Ecto neural progenitor cell (in vitro differentiated cells): ENCODE measurements around the gene FBF1.
"Not testable (repeated sequence)": the region's sequence is repeated elsewhere in the genome, so short reads cannot be mapped to it uniquely, and the experiment has no call there.

Source experiments
- DNase-seq: peaks from one replicate; pipeline ENCODE4 v3.0.0-alpha.2; 2018; ENCODE audit warnings: low spot score

FBF1 gene

DNA sequence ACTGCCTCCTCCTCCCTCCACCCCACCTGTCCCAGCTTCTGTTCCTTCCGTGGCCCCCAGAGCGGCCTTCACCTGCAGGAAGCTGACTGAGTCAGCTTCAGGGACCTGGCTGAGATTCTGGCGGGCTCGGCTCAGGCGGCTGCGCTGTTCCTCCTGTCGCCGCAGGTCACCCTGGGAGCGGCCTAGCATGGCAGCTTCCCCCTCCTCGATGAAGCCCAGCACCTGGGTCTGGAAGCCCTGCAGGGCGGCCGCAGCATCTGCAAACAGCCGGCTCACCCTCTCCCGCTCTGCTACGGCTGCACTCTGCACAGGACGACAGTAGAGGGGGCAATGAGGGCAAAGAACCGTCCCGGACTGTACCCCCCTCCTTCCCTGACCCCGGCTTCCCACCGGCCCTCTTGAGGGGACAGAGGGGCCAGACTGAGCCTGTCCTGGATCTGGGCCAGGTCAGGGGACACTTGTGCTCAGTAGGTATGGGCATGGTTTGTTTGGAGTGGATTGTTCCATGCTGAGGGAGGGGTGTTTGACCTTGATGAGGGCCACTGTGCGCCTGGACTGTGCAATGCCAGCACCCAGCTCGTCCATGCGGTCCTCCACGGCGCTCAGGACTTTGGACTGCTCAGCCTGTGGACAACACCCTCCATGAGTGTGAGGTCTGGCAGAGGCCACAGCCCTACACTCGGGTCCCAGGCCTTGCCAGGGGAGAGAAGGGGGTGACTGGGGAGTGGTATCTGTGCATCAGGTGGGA lies 64.5 kb downstream of the FBF1 start:
- DNase-seq = no peak

DNA sequence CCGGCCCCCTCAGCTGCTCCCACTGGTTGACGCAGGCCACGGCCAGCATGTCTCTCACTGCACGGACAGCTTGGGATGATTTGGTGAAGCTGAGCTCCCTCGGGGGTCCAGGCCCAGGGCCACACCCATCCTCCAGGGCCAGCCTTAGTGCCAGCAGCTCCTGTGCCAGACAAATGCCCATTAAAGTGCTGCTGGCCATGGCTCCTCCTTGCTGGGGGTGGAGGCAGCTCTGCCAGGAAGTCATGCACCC lies 65.0 kb downstream of the FBF1 start:
- no peak for DNase-seq

DNA sequence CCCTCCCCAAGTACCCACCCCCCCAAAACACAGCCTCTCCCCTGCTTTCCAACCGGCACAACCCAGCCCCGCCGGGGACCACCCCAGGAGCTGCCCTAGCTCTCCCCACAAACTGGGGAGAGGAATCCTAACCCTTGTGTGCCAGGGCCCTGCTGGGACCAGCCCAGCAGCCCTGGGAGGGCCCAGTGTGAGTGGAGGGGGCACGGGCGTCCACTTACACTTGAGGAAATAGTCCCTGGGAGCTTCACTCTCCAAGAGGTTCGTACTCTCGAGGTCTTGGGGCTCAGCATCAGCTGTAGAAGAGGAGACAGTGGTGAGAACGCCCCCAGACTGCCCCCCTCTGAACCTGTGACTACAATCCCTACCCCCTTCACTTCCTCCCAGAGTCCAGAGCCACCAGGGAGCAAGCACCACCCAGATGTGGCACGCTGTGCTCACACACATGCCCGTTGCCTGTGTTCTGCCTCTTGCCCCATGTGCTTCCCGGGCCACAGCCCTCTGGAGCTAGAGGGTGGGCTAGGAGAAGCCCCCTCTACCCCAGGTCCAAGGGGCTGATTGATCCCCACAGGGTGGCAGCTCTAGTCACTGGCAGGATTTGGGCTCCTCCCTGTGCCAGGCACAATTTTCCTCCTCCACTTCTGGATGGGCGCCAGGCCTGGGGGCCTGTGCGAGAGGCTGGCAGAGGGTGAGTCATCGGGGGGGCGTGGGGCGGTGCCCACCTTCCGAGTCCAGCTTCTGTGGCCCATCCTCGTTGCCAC lies 65.5 kb downstream of the FBF1 start:
- DNase-seq = no peak

DNA sequence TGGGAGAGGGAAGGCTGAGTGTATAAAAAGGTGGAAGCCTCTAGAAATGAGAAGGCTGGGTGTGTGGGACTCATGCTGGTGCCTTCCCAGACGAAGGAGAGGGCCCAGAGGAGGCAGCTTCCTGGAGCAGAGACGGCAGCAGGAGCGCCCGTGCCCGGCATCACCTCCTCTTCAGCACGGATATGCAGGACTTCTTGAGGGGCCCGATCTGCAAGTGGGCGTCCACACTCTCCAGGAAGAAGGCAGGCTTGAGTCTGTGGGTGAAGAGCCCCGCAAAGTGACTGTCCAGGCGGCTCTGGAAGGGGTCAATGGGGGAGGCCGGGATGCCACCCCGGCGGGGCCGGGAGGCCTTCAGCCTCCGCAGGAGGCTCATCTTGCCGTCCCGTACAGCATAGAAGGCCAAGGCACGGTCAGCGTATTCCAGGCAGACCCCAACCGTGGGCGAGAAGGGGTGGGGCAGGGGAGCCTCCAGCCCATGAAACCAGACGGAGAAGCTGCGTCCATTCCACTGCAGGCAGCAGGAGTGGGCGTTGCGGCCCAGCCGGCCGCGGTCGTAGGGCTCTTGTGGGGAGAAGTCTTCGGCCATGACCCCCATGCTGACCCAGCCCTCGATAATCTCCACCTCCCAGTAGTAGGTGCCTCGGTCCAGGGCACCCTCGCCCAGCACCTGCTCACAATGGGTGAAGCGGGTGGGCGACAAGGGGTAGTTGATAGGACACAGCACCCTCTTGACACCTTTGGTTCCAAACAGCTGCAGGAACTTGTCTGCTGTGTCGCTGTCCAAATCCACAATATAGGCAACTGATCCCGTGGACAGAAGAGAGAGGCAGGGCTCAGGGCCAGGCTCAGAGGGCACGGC lies 66.3 kb downstream of the FBF1 start:
- DNase-seq = no peak

DNA sequence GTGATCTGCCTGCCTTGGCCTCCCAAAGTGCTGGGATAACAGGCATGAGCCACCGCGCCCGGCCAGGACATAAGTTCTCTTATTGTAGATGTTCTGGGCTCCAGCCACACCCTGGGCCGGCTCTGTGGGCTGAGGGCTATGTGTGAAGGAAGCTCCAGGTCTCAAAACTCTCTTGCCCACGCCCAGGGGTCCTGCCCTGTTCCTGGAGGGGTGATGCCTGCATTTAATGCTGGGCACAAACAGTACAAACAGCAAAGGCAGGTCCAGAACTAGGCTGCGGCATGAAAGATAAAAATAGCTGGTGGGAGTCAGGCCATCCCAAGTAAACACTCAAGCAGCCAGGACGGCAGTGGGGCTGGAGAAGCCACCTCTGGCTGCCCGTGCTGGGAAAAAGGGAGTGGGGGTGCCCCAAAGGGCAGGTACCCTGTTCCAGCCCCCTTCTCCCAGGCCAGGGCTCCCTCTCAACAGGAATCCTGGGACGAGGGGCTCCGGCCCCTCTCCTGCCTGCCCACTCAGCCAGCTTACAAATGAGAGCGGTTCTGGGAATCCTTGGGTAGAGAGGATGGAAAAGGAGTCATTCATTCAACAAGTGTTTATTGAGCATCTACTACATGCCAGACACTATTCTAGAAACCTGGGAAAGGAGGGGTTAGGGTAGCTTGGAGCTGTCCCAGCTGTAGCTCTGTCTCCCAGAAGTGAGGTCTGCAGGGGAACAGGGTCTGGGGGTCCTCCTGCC lies 67.1 kb downstream of the FBF1 start:
- no peak for DNase-seq

DNA sequence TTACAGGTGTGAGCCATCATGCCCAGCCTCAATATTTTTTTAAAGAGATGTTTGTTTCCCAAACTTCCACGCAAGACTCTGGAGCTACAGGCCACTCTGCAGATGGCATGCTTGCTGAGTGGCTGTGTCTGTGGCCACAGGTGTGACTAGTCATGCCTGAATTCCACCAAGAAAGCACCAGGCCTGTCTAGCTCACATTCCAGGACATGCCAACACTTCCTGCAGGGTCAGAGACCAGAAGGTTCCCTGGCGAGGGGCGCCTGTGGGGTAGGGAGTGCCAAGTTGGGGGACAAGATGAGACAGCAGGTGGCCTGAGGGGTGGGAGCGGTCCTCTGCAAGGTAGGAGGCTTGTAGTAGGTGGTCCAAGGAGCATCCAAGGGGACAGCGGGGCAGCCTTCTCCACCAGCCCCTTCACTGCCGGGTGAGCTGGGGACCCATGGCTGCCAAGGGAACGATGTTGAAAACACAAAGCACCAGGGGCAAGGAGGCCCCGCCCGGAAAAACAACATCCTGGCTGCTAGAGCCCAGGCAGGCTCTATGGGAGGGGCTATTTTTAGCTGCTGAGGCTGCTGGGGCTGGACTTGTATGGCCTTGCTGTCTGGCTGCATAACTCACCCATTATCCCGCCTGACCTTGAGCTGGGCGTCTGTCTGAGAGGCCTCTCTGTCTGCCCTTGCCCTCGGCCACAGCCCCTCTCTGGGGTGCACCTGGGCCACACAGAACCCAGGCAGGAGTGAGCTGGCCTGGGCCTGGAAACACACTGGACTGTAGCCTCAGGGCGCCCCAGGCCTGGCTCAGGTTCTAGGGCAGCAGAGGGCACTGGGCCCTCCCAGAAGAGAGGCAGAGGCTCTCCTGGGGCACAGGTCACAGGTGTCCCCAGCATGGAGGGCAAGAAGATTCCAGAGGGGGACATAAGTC lies 68.1 kb downstream of the FBF1 start:
- no peak for DNase-seq

DNA sequence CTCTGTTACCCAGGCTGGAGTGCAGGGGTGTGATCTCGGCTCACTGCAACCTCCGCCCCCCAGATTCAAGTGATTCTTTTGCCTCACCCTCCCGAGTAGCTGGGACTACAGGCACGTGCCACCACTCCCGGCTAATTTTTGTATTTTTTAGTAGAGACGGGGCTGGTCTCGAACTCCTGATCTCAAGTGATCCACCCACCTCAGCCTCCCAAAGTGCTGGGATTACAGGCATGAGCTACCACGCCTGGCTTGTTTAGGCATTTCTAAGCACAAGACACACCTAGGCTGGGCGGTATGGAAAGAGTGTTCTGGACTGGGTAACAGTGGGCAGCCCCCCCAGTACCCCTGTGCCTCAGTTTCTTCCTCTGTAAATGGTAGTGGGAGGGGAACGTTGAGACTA lies 70.6 kb downstream of the FBF1 start:
- DNase-seq = not testable (repeated sequence)

DNA sequence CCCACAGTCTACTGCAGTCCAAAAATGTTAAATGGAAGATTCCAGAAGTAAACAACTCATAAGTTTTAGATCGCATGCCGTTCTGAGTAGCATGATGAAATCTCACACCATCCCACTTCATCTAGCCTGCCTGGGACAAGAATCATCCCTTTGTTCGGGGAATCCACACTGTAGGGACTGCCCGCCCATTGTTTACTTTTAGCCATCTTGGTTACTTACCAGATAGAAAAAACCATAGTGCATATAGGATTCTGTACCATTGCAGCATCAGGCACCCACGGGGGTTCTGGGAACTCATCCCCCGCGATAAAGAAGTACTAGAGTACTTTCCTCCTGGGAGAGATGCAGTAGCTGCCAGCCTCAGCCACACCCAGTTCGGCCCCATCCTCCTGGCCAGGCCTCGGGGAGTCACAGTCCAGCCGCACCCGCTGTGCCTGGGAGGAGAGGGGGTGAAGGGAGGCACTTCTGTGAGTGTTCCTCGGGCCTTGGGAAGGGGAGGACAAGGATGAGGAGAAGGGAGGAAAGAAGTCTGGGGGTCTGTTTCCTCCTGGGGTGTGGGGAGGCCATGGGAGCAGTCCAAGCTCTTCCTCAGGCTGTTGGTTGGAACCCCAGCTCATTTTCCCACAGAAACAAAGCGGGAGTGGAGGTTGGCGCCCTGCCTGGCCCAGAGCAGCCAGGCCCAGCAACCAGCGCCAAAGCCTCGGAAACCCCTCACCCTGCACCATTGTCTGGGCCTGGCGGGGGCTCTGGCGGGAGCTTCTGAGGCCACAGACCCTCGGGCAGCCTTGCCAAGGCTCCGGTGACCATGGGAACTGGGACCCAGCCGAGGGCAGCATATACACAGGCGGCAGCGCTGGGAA lies 71.3 kb downstream of the FBF1 start:
- DNase-seq = no peak

DNA sequence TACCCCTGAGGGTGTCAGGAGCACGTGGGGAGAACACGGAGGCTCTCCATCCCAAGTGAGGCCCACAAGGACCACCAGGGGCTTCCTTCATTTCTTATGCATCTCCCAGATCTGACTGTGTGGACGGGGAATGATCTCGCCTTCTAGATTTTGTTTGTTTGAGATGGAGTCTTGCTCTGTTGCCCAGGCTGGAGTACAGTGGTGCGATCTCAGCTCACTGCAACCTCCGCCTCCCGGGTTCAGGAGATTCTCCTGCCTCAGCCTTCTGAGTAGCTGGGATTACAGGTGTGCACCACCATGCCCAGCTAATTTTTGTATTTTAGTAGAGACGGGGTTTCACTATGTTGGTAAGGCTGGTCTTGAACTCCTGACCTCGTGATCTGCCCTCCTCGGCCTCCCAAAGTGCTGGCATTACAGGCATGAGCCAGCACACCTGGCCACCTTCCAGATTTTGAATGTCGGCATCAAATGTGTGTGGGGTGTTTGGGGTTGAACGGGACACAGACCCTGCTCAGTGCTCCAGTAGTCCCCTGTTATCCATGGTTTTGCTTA lies 72.0 kb downstream of the FBF1 start:
- not testable (repeated sequence) for DNase-seq

DNA sequence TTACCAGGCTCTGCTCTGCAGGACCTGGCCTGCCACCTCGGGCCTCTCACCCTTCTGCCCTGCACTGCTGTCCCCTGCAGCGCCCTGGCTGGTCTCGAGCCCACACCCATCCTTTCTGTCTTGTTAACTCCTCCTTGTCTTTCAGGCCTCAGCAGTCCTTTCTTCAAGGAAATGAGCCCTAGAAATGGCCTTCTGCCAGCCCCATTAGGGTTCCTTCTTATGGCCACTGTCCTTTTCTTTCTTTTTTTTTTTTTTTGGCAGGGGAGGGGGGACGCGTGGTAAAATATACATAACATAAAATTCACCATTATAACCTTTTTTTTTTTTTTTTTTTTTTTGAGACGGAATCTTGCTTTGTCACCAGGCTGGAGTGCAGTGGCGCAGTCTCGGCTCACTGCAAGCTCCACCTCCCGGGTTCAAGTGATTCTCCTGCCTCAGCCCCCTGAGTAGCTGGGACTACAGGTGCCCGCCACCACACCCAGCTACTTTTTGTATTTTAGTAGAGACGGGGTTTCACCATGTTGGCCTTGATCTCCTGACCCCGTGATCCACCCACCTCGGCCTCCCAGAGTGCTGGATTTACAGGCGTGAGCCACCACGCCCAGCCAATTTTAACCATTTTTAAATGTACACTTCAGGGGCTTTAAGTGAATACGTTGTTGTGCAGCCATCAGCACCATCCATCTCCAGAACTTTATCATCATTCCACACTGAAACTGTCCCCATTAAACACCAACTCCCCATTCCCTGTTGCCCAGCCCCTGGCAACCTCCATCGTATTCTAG lies 75.2 kb downstream of the FBF1 start:
- DNase-seq = not testable (repeated sequence)

DNA sequence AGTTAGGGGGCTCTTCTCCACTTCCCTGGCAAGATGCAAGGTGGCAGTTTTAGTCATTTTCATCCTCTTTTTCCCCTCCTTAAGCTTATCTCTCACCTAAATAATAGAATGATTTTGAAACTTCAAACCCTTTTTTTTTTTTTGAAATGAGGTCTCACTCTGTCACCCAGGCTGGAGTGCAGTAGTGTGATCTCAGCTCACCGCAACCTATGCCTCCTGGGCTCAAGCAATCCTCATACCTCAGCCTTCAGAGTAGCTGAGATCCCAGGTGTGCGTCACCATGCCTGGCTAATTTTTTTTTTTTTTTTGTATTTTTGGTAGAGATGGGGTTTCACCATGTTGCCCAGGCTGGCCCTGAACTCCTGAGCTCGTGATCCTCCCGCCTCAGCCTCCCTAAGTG lies 76.0 kb downstream of the FBF1 start:
- not testable (repeated sequence) for DNase-seq

DNA sequence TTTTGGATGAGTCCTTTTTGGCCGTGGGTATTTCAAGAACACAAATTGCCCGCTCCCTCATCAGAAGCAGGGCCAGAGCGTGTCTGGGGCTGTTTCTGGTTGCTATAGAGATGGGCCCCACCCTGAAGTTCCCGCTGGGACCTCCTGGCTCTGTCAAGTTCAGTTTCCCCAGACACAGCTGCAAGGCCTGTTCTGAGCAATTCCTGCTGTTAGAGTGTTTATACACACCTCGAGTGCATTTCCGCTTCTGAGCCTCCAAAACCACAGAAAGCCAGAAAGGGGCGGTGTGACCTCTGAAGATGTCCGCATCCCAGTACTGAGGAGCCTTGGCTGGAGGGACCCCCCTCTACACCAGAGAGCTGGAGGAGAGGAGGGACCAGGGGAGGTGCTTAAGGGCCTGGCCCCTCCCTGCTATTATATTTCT lies 76.4 kb downstream of the FBF1 start:
- no peak for DNase-seq

DNA sequence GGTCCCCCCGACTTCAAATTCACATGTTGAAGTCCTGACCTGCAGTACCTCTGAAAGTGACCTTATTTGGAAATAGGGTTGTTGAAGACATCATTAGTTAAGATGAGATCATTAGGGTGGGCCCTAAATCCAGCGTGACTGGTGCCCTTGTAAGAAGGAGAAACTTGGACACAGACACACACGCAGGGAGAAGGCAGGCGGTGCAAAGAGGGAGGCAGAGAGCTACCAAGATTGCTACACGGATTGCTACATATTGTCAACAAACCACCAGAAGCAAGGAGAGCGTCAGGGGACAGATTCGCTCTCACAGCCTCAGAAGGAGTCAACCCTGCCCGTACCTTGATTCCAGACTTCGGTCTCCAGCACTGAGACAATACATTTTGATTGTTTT lies 78.9 kb downstream of the FBF1 start:
- no peak for DNase-seq
